ACHN (cell line): ENCODE measurements around the gene ZNF212.

ENCODE experiments used
- DNase-seq: peaks from one replicate; pipeline ENCODE4 v3.0.0-alpha.2; 2015
- in situ Hi-C: cut with HindIII; loops from 2 replicates; pipeline ENCODE4 v1.10.0; 2017; ENCODE audit warnings: low sequenced_read_pairs, low pct_ligation_motif_present, low pct_unique_long_range_greater_than_20kb

Gene ZNF212

DNA sequence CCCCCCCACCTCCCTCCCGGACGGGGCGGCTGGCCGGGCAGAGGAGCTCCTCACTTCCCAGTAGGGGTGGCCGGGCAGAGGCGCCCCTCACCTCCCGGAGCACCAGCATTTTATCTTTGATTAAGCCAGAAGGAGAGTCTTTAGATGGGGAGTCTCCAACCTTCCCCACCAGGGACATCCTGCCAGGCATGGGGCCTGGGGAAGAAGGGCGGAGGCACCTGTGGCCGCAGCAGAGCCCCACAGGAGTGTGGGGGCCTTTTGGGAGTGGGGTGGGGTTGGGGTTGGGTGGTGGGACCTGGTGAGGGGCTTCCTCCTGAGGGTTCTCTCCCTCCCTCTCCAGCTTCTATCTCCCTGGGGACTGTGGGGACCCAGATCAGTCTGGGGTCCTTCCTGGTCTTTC, 40.7 kb downstream of the ZNF212 start:
- no peak for DNase-seq
- in situ Hi-C loops, result no loop called here

DNA sequence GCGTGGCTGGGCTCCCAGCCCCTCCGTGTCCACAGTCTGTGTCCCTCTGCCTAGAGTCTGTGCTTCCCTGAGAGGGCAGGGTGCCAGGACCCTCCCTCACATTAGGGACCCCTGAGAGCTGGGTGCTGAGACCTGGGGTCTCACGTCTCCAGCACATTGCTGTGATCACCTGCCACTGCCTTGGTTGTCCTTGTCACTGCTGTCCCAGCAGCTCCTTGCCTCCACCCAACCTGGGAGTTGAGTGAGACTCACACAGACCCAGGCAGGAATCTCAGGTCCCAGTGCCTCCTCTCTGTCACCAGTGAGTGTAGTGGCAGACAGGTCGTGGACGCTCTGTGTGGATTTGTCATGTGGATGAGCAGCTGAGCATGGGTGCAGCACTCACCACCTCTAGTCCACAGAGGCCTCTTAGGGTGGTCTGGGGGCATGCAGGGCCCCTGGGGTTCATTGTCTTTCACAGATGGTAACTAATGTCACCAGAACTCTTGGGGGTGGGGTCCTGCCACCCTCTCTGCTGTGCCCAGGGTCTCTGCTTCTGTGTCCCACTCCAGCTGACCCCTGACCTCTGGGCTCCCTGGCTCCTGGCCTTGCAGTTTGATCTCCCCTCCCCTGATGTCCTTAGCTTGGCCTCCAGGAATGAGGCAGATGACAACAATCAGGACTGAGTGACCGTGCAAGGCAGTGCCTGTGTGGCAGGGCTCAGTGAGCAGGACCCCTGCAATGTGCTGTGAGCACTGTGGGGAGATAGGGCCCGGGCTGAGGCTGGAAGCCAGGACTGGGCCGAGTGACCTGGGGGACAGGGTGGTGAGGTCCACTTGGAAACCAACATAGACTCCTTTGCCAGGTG, 41.4 kb downstream of the ZNF212 start:
- DNase-seq, result no peak
- in situ Hi-C loops, result no loop called here

DNA sequence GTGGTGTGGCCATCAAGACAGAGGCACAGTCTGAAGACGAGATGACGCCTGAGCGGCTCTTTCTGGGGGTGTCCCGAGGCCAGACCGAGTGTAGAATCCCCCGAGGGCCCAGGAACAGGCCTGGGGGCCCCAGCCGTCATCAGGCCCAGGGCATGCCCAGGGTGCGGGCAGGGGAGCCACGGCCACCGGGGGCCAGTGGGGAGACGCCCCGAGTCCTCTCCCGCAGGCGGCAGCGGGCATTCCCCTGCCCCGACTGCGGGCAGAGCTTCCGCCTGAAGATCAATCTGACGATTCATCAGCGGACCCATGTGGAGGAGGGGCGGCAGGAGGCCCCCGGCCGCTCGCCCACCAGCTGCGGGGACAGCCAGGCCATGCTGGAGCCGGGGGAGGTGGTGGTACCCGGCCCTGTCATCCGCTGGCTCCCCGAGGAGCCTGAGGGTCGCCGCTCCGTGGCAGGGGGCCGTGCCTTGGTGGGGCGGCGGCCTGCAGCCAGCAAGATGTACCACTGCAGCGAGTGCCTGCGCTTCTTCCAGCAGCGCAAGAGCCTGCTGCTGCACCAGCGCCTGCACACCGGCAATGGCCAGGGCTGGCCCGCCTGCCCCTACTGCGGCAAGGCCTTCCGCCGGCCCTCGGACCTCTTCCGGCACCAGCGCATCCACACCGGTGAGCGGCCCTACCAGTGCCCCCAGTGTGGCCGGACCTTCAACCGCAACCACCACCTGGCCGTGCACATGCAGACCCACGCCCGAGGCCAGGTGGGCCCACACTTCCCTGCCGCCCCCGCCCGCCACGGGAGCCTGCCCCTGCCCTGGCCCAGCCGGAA, 42.3 kb downstream of the ZNF212 start:
- no peak for DNase-seq
- in situ Hi-C loops, result no loop called here

DNA sequence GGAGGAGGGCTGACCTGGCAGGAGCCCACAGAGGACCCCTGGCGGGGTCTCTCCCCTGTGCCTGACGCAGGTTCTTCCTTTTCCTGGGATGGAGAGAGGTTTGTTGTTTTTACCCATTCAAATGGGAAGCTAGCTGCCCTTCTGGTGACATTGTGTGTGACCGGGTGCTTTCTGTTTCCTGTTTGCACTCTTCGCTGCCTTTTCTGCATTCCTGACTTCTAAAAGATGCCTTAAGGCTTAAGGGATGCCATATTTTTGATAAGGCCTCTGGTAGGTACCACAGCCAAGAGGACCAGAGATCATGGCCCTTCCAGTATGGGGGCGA, 42.8 kb downstream of the ZNF212 start:
- no peak for DNase-seq
- in situ Hi-C loops, result no loop called here

DNA sequence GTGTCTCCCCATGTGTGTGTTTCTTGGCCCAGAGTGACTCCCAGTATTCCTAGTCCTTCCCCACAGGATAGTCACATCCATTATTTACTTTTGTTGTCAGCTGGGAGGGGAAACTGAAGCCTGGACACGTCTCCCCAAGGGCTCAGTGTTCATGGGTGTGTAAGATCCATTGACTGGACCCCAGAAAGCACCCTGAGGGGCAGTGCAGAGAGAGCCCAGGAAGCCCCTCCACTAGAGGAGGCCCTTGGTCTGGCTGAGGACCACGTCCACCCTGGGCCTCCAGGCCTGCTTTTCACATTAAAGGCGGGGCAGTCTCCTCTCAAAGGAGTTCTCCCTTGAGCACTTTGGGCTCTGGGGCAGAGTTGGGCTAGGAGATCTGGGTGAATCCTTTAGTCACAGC, 43.9 kb downstream of the ZNF212 start:
- in situ Hi-C loops, result no loop called here
- no peak for DNase-seq

DNA sequence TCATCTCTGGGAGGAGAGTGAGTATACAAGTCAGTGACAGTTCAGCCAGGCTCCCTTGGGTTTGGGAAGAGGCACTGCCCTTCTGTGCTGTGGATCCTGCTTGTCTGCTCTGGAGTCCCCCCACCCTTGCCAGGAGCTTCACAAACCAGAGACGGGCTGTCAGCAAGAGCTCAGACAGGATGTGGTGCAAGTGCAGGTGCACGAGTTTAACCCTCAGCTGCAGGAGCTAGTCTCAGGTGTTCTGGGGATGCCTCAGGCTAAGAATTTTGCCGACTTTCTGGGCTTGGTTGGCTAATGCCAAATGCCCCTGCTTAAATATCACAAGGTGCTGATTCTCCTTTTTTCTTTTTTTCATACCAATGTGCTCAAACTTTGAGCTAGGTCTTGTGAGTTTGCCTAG, 44.9 kb downstream of the ZNF212 start:
- no peak for DNase-seq
- in situ Hi-C loops, result no loop called here

DNA sequence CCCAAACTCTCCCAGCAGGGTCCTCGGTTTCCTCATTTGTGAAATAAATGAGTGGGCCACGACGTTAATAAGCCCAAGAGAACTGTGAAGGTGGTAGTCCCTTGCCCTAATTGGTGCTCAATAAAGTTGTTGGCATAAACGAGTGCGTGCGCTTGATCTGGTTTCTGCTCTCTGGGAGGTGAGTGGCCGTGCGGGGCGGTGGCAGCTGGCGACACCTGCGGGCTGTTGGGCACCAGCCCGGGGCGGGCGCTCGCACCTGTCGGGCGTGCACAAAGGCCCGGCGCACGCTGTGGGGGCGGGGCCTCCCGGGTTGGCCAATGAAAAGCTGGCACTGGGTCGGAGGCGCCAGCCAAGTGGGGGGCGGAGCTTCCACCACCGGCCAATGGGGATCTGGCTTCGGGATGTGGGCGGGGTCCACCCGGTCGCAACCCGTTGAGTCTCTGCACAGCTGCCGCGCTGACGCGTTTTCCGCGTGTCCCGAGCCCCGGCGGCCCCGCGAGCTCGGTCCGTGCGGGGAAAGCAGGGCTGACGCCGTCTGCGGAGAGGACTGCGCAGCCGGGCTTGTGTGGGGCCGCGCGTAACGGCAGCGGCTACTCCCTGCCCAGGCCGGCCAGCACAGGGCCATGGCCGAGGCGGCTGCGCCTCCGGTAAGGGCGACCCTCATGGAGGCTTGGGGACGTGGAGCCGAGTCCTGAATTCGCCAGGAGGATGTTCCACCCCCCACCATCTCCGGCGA, 45.6 kb downstream of the ZNF212 start:
- DNase-seq, result peak; percentile 23
- in situ Hi-C loops, result no loop called here

DNA sequence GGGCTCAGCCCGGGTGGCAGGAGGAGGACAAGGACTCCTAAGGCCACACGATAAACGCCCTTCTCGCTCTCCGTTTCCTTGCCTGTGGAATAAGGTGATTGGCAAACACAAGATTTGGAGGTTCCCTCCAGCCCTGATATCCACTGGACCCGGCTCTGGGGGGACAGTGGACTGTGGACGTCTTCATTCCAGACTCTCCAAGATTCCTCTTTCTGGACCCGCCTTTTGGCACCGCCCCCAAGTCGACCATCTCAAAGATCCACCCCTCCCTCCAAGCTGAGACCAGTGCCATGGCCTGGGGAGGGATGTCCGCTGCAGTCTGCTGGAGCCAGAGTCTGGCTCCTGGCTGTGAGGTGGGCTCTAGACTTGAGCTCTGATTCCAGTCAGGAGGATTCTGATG, 46.2 kb downstream of the ZNF212 start:
- no peak for DNase-seq

DNA sequence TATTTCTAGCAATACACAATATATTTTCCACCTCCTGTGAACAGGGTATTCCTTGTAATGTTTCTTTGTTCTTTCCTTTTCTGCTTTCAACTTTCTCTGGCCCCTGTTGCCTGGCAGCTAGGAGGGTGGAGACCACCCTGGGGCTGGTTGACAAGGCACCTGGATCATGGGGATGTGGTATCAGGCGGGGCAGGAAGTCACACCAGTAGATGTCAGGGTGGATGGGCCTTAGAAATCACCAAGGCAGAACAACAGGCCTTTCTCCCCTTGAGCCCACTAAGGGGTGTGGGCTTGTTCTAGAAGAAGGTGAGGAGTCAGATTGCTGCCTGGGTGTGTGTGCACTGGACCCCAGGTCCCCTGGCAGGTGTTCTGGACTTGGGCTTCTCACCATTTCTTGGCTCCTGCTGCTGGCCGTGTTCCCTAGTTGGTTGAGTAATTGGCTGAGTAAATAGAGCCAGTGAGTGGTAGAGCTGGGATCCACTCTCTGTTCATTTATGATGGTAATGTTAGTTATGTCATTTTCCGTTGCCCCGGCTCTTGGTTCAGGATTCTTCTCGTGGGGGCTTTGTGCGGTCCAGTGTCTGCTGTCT, 47.5 kb downstream of the ZNF212 start:
- in situ Hi-C loops, result no loop called here
- DNase-seq, result no peak

More for the DNA sequence above, 46.2 kb downstream of the ZNF212 start:
- in situ Hi-C loops, result no loop called here

DNA sequence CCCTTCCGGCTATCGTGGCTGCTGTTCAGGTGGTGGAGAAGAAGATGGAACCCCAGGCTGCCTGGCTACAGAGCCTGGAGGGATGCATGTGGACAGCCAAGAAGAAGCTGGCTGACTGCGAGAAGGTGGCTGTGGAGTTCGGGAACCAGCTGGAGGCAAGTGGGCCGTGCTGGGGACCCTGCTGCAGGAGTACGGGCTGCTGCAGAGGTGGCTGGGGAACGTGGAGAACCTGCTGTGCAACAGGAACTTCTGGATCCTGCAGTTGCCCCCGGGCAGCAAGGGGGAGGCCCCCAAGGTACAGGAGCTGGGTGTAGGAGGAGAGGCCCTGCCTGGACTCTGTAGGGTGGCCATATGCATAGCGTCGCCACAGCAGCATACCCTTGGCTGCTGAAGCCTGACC, 48.2 kb downstream of the ZNF212 start:
- in situ Hi-C loops, result no loop called here
- no peak for DNase-seq

DNA sequence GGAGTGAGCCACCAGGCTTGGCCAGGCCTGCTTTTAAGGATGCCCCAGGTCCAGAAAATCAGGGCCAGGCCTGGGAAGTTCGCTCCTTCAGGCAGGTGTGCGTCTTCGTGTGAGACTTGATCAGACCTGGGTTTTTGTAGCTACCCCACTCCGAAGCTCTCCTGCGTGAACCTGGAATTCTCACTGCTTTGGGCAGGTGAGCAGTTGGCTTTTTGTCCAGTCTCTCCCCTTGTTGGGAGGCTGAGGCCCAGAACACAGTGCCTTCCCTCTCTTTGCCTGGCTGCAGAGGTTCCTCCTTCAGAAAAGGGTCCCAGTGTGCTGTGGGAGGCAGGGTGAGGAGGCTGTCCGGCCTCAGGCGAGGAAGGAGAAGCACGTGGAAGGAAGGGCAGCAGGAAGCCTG, 49.8 kb downstream of the ZNF212 start:
- in situ Hi-C loops, result no loop called here
- no peak for DNase-seq

DNA sequence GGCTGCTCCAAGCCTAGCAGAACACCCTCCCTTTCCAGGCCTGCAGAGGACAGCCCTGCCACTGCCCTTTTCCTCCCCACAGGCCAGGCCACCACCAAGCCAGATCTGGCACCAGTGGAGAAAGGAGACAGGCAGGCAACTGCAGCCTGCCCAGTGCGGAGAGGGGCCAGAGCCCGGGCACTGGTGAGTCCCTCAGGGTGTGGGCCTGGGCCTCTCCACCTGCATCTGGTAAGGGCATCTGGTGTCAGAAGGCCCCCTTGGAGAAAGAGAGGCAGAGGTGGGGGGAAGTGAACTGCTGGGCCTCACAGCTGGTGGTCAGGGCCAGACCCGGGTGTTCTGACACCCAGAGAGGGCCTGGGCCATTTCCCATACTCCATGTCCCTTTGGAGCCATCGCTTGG, 50.4 kb downstream of the ZNF212 start:
- no peak for DNase-seq
- in situ Hi-C loops, result no loop called here

DNA sequence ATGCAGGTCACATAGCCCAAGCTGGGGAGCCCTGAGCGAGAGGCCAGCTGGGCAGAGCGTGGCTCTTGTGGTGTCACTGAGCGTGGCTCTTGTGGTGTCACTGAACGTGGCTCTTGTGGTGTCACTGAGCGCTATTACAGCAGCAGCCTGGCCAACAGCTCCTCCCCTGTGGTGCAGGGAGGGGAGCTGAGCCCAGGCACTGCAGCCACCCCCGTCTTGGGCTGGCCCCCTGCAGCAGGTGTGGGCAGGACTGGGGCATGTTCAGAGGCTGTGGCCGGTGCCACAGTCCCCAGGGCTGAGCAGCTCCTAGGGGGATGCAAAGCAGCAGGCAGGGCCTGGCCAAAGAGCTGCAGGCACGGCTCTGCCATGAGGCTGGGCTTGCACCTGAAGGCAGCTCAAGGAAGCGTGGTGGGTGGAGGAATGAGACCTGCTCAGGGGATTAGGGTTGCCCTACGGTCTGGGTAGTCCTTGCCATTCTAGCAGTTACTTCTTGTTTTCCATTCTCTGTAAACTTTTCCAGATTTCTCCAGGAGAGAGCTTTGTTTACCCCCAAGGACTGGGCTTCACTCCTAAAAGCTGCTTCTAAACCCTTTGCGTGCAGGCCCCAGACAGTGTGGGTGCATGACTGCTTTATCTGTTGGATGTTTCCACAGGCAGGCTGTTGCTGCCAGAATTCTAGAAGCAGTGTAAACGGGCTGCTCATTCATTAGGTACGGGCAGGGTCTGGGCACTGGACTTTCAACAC, 51.8 kb downstream of the ZNF212 start:
- DNase-seq, result no peak
- in situ Hi-C loops, result no loop called here

DNA sequence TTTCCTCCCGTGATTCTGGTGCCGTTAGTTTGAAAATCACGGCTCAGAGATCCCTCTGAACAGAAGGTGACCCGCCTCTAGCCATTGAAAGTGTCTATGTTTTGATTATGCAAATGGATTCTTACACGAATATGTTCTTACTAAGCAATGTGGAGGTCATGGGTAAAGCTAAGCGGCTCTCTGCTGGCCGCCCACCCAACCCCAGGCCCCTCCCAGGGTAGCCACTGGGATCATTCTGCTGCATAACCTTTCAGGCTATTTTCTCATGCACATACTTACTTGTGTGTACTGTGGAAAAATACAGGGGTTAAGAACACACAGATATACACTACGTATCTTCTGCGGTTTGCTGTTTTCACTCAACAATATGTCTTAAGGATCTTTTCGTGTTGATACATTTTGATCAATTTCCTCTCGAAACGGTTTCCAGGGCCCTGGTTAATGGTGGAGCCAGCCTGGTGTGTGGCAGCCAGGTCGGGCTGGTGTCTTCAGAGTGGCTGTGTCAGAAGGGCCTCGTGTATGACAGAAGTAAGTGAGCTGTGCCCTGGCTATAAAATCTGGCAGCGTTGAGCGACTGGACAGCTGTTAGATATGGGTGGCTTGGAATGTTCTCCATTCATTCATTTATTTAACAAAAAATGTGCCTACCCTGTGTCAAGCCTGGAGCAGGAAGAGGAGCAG, 52.5 kb downstream of the ZNF212 start:
- DNase-seq, result no peak
- in situ Hi-C loops, result no loop called here

DNA sequence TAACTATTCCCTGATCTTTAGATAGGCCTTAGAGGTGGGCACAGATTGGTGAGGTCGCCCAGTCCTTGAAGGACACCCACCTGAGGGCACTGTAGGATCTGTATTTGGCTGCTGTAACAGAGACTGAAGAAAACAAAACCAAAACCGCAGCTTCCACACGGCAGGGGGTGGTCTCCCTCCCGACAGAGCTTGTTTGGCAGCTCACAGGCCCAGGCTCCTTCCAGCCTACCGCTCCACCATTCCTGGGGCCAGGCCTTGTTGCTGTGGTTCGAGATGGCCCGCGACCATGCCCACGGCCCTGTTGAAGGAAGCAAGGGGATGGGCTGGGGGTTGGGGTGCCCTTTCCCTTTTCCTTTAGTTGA, 53.0 kb downstream of the ZNF212 start:
- DNase-seq, result no peak
- in situ Hi-C loops, result no loop called here

DNA sequence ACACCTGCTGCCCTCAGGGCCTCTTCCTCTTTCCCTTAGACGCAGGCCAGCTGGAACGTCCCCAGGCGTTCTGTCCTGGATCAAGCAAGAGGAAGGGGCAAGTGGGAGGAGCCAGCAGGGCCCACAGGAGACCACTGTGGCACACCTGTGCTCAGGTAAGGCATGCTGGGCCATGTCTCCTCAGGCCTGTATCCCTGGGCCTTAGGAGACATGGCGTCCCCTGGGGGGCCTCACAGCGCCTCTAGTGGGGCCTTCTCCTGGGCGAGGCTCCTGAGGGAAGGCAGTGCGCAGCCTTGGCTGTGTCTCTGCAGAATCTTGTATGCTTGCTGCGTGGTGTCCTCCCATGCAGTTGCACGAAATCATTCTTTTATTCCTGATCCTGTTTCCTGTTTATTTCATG, 53.9 kb downstream of the ZNF212 start:
- in situ Hi-C loops, result no loop called here
- DNase-seq, result no peak

DNA sequence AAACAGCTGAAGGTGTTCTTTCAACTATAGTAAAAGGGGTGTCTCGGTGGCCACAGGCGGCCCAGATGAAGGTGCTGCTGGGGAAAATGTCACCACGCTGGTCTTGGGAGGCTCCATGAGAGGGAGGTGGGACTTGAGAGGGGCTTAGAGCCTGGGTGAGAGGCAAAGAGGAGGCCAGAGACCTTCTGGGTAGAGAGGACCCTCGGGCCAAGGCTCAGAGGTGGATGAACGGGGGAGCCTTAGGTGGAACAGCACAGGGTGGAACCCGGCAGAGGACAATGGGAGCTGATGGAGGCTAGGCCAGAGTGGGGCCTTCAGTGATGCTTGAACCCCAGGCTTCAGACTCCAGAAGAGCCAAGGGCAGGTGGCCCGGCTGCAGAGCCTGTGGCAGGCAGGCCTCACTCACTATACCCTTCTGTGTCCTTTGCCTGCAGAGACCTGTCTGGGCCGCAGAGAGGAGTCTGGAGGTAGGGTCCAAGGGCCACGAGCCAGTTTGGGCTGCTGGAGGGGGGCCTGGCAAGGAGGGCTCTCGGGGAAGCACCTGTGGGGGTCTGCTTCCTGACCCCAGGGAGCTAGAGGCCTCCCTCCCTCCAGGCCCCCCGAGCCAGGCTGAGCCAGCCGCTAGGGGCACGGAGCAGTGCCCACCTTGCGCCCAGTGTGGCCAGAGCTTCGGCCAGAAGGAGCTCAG, 54.6 kb downstream of the ZNF212 start:
- DNase-seq, result no peak
- in situ Hi-C loops, result no loop called here
